GM21576 (cell line): ENCODE data around the gene ORAI3.

Experiments
- ATAC-seq: cut with Tn5 transposase; IDR thresholded peaks from one replicate; pipeline ENCODE4 v1.9.1; 2021; ENCODE audit warnings: mild to moderate bottlenecking, moderate library complexity; ENCODE audit not compliant: unreplicated experiment

ORAI3 gene

GRCh38 chr16:30948667-30949649, at the start of gene ORAI3:
Gene ORAI3 (plus strand): TSS chr16:30949068. CDS start chr16:30949290, 222 bp downstream.
- ATAC-seq: peak; percentile 70

DNA sequence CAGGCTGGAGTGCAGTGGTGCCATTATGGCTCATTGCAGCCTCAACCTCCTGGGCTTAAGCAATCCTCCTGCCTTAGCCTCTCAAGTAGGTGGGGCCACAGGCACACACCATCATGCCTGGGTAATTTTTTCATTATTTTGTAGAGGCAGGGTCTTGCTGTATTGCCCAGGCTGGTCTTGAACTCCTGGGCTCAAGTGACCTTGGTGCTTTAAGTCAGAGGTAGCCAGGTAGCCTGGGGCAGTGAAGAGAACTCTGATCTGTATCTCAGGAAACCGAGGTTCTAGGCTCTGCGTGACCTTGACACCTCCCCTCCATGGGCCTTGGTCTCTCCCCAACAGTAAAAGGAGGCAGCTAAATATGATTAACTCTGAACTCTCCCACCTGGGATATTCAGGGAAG, 49.1 kb upstream of the ORAI3 start:
- ATAC-seq: no peak

- ATAC-seq: no peak
Measured at GRCh38 chr16:30900588-30900987, 48.3 kb upstream of the ORAI3 start.

- no peak for ATAC-seq
Measured at GRCh38 chr16:30901201-30902028, 47.5 kb upstream of the ORAI3 start.

DNA sequence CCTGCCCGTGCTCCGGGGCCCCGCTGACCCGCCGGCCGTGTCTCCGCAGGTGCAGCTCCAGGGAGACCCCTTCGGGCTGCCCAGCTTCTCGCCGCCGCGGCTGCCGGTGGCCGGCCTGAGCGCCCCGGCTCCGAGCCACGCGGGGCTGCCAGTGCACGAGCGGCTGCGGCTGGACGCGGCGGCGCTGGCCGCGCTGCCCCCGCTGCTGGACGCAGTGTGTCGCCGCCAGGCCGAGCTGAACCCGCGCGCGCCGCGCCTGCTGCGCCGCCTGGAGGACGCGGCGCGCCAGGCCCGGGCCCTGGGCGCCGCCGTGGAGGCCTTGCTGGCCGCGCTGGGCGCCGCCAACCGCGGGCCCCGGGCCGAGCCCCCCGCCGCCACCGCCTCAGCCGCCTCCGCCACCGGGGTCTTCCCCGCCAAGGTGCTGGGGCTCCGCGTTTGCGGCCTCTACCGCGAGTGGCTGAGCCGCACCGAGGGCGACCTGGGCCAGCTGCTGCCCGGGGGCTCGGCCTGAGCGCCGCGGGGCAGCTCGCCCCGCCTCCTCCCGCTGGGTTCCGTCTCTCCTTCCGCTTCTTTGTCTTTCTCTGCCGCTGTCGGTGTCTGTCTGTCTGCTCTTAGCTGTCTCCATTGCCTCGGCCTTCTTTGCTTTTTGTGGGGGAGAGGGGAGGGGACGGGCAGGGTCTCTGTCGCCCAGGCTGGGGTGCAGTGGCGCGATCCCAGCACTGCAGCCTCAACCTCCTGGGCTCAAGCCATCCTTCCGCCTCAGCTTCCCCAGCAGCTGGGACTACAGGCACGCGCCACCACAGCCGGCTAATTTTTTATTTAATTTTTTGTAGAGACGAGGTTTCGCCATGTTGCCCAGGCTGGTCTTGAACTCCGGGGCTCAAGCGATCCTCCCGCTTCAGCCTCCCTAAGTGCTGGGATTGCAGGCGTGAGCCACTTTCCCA, 46.6 kb upstream of the ORAI3 start:
- ATAC-seq: peak; percentile 49

DNA sequence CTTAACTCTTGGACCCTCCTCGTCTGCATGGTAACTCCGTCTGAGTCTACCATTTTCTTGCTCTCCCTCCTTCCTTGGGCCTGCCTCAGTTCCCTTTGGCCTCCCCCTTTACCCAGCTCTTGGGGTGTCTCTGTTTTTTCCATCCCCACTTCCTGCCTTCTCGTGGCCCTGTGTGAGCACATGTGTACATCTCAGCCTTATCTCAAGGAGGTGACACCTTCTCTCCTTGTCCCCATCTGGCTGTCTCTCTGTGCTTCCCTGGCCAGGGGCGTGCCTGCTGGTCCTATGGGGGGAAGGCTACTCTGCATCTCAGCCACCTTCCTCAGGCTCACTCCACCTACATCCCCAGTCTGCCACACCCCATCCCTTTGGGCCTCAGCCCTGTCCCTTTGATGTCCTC, 45.9 kb upstream of the ORAI3 start:
- ATAC-seq: no peak

DNA sequence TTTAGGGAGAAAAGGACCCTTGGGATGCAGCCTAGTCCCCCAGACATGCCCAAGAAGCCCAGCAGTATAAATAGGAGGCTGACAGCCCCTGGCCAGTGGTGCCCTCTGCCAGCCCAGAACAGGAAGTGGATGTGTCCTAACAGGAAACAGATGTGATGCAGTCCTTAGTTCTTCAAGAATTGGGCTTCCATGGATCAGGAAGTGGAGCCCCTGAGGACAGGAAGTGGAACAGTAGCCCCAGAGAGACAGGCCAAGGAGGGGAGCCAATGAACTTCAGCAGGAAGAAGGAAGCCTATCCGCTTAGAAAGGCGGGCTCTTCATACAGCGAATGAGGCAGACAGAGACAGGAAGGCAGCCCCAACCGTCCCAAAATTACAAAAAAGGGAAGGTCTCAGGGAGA, 45.3 kb upstream of the ORAI3 start:
- no peak for ATAC-seq

DNA sequence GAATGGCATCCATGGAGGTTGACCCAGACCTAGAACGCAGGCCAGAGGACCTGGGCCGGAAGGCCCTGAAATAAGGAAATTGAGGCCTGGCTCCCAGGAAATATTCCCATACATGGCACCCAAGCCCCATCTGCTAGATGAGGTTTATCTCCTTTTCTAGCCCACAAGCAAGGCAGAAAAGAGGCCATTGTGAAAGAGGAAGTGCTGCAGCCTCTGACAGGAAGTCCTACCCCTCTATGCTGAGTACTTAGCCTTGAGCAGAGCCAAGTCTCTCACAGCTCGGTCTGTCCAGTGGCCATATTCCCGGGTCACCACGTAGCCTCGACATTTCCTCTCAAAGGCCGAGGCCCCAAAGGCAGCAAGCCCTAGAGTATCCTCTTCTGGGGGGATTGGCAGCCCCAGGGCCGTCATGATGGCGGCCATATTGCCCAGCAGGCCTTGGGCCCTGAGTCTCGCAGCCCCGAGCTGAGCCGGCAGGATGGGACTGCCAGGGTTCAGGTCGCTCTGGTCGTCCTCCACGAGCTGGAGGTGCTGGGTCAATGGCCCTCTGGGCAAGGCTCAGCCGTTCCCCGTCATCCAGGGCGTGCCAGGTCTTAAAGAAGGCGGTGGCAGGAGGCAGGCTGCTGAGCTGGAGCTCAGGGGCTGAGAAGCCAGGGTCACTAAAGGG, 44.6 kb upstream of the ORAI3 start:
- no peak for ATAC-seq

- no peak for ATAC-seq
Measured at GRCh38 chr16:30907064-30907463, 41.8 kb upstream of the ORAI3 start.

DNA sequence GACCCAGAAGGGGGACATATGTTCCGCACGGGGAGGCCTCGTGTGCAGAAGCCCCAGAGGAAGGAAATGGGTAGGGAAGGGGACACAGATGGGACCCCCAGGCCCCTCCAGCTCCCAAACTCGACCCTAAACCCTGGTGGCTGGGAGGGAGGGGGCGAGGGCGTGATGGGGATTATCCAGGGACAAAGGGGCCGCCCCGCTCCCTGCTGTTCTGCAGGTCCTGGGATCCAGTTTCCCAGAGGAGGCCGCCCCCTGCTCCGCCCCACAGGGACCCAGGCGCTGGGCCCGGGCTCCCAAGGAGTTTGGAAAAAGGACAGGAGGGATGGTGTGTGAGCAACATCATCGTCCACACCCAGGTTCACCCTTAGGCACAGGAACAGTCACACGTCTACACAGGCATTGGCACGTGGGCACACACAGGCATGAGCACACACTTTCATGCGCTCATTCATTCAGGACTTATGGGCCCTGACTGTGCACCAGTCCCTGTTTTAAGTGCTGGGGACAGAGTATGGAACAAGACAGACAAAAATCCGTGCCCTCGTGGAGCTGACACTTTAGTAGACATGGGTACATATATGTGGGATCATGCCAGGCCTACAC, 38.3 kb upstream of the ORAI3 start:
- ATAC-seq: no peak

- no peak for ATAC-seq
Measured at GRCh38 chr16:30912794-30913412, 36.0 kb upstream of the ORAI3 start.

GRCh38 chr16:30914830-30915229, 34.0 kb upstream of the ORAI3 start:
- ATAC-seq: no peak

GRCh38 chr16:30918614-30919013, 30.3 kb upstream of the ORAI3 start:
- no peak for ATAC-seq

- no peak for ATAC-seq
Measured at GRCh38 chr16:30920891-30921290, 28.0 kb upstream of the ORAI3 start.

DNA sequence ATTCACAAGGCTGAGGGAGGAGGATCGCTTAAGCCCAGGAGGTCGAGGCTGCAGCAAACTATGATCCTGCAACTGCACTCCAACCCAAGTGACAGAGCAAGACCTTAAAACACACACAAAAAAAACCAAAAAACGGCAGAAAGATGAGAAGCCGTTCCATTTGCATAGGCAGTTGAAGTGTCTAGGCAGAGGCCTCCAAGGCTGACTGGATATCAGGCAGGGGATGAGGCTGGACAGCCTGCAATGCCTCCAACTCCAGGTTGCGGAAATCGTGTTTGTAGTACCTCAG, 27.5 kb upstream of the ORAI3 start:
- no peak for ATAC-seq

GRCh38 chr16:30921748-30922419, 27.0 kb upstream of the ORAI3 start:
- ATAC-seq: peak; percentile 0

DNA sequence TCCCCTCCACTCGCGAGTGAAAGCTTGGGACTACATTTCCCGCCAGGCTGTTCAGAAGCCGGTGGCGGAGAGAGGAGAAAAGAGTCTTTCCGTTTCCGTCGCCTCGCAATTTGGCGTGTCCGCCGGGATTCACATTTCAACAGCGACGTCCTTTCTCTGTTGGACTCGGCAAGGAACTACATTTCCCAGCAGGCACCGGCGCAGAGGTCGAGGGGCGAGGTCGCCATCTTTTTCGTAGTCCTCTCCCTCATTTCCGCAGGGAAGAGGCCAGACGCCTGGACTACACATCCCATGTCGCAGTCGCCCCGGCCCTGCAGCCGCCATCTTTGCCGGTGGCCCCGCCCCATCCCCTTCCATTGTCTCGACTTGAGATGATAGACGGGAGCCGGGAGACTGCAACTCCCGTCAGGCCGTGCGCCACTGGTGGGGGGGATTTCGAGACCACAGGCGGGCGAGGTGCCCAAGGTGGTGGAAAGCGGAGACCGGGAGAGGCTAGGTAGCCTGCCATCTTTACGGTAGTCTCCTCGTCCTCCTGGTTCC, 26.4 kb upstream of the ORAI3 start:
- peak; percentile 70 for ATAC-seq

- ATAC-seq: peak; percentile 66
Measured at GRCh38 chr16:30922960-30923535, 25.8 kb upstream of the ORAI3 start.
